GM21723 (cell line): ENCODE measurements around the gene SPATA31D4.
"Not testable (repeated sequence)": the region's sequence is repeated elsewhere in the genome, so short reads cannot be mapped to it uniquely, and the experiment has no call there.

Source experiments
- ATAC-seq: cut with Tn5 transposase; IDR thresholded peaks from one replicate; pipeline ENCODE4 v1.9.1; 2021; ENCODE audit warnings: mild to moderate bottlenecking, moderate library complexity; ENCODE audit not compliant: unreplicated experiment

SPATA31D4 gene

GRCh38 chr9:81928305-81928704 is at the start of gene SPATA31D4:
Gene SPATA31D4 (plus strand): TSS chr9:81928428. CDS start chr9:81928514, 86 bp downstream.
- ATAC-seq, result not testable (repeated sequence)

GRCh38 chr9:81878530-81878929 is 49.7 kb upstream of the SPATA31D4 start:
- no peak for ATAC-seq

- ATAC-seq, result no peak
Observed at GRCh38 chr9:81879501-81879916, 48.7 kb upstream of the SPATA31D4 start.

- ATAC-seq, result no peak
Observed at GRCh38 chr9:81885602-81886001, 42.6 kb upstream of the SPATA31D4 start.

- no peak for ATAC-seq
Observed at GRCh38 chr9:81886665-81887064, 41.6 kb upstream of the SPATA31D4 start.

GRCh38 chr9:81890104-81890503 is 38.1 kb upstream of the SPATA31D4 start:
- no peak for ATAC-seq

- no peak for ATAC-seq
Observed at GRCh38 chr9:81892440-81892839, 35.8 kb upstream of the SPATA31D4 start.

GRCh38 chr9:81893929-81894328 is 34.3 kb upstream of the SPATA31D4 start:
- no peak for ATAC-seq

- no peak for ATAC-seq
Observed at GRCh38 chr9:81894891-81895290, 33.3 kb upstream of the SPATA31D4 start.

- no peak for ATAC-seq
Observed at GRCh38 chr9:81896070-81896469, 32.2 kb upstream of the SPATA31D4 start.

- ATAC-seq, result no peak
Observed at GRCh38 chr9:81898851-81899250, 29.4 kb upstream of the SPATA31D4 start.

- no peak for ATAC-seq
Observed at GRCh38 chr9:81902196-81902595, 26.0 kb upstream of the SPATA31D4 start.

GRCh38 chr9:81902626-81903025 is 25.6 kb upstream of the SPATA31D4 start:
- ATAC-seq, result no peak

GRCh38 chr9:81906671-81907070 is 21.6 kb upstream of the SPATA31D4 start:
- ATAC-seq, result no peak

- no peak for ATAC-seq
Observed at GRCh38 chr9:81912135-81912534, 16.1 kb upstream of the SPATA31D4 start.

GRCh38 chr9:81915801-81916505 is 12.3 kb upstream of the SPATA31D4 start:
- no peak for ATAC-seq

GRCh38 chr9:81918507-81918906 is 9.7 kb upstream of the SPATA31D4 start:
- not testable (repeated sequence) for ATAC-seq

- not testable (repeated sequence) for ATAC-seq
Observed at GRCh38 chr9:81930147-81930546, 1.9 kb downstream of the SPATA31D4 start.

GRCh38 chr9:81933547-81933946 is 5.3 kb downstream of the SPATA31D4 start:
- ATAC-seq, result not testable (repeated sequence)

- ATAC-seq, result not testable (repeated sequence)
Observed at GRCh38 chr9:81943393-81943792, 15.2 kb downstream of the SPATA31D4 start, which contains the start of gene SPATA31D3. Gene SPATA31D3 (plus strand): TSS chr9:81943500. CDS start chr9:81943586, 86 bp downstream.

GRCh38 chr9:81948650-81949049 is 20.4 kb downstream of the SPATA31D4 start:
- not testable (repeated sequence) for ATAC-seq

GRCh38 chr9:81953096-81953495 is 24.9 kb downstream of the SPATA31D4 start:
- no peak for ATAC-seq

GRCh38 chr9:81955625-81956024 is 27.4 kb downstream of the SPATA31D4 start:
- no peak for ATAC-seq
